Body of pancreas (tissue), 4 donors: Measurements from ENCODE around the gene PRMT7.

Experiments used
- CTCF ChIP-seq, 7 experiments: fragments of 450-650 bp in 4 of 7; fragments of 200-600 bp in 3 of 7; sonication (generic) in 3 of 7; IDR thresholded peaks; one replicate each; pipeline ENCODE4 v1.5.1; 2016 to 2019; ENCODE audit warnings: antibody characterized with exemption in 7 of 7
- POLR2A ChIP-seq, 3 donors: fragments of 450-650 bp; IDR thresholded peaks; one replicate each; pipeline ENCODE4 v1.6.1; 2016; ENCODE audit warnings: antibody characterized with exemption in 3 of 3, mild to moderate bottlenecking in 2 of 3

- TF ChIP-seq CTCF (IDR thresholded peaks at IDR 0.05) (no peak), POLR2A (IDR thresholded peaks at IDR 0.05) (no peak)
These were observed 84.5 kb downstream of the PRMT7 start for GRCh38 chr16:68395167-68395786.
